ENCODE results near the gene SRGN.

SRGN gene

GRCh38 chr10:69062901-69063300, 25.0 kb upstream of the SRGN start:
- Histone ChIP-seq H3K4me3 (ENCODE audit: low read depth in 1 of 2, low read length in 2 of 2) (no peak overlapping the region), H3K36me3 (ENCODE audit: insufficient read depth, low read length) (no peaks in the 10 kb centered on the region), H3K27ac (ENCODE audit: low read depth, low read length) (no peak overlapping the region), H3K9me3 (ENCODE audit: low read length) (no peaks in the 10 kb centered on the region), H3K27me3 (ENCODE audit: control insufficient read depth in 1 of 2, insufficient read depth in 2 of 2, low read length in 2 of 2) (no peaks in the 10 kb centered on the region), H3K9ac (ENCODE audit: low read length) (no peak overlapping the region), H3K4me1 (ENCODE audit: insufficient read depth, low read length) (peaks cover 8% of the 10 kb centered on the region)

- Histone ChIP-seq H3K4me3 (ENCODE audit: low read depth in 1 of 2, low read length in 2 of 2) (no peak overlapping the region), H3K4me1 (ENCODE audit: insufficient read depth, low read length) (peaks cover 8% of the 10 kb centered on the region), H3K9ac (ENCODE audit: low read length) (no peak overlapping the region), H3K27me3 (ENCODE audit: control insufficient read depth in 1 of 2, insufficient read depth in 2 of 2, low read length in 2 of 2) (no peaks in the 10 kb centered on the region), H3K36me3 (ENCODE audit: insufficient read depth, low read length) (no peaks in the 10 kb centered on the region), H3K9me3 (ENCODE audit: low read length) (no peaks in the 10 kb centered on the region), H3K27ac (ENCODE audit: low read depth, low read length) (no peak overlapping the region)
Observed at GRCh38 chr10:69064762-69065328, 23.1 kb upstream of the SRGN start.

- H3K9ac ChIP-seq (ENCODE audit: low read length): no peak overlapping the region
- no peak overlapping the region for H3K27ac ChIP-seq (ENCODE audit: low read depth, low read length)
- peaks cover 8% of the 10 kb centered on the region for H3K4me1 ChIP-seq (ENCODE audit: insufficient read depth, low read length)
- no peaks in the 10 kb centered on the region for H3K27me3 ChIP-seq (ENCODE audit: control insufficient read depth in 1 of 2, insufficient read depth in 2 of 2, low read length in 2 of 2)
- H3K36me3 ChIP-seq (ENCODE audit: insufficient read depth, low read length): no peaks in the 10 kb centered on the region
- H3K4me3 ChIP-seq (ENCODE audit: low read depth in 1 of 2, low read length in 2 of 2): no peak overlapping the region
- H3K9me3 ChIP-seq (ENCODE audit: low read length): no peaks in the 10 kb centered on the region
Observed at GRCh38 chr10:69065406-69066361, 22.2 kb upstream of the SRGN start.

- no peaks in the 10 kb centered on the region for H3K27me3 ChIP-seq (ENCODE audit: control insufficient read depth in 1 of 2, insufficient read depth in 2 of 2, low read length in 2 of 2)
- H3K9me3 ChIP-seq (ENCODE audit: low read length): no peaks in the 10 kb centered on the region
- no peak overlapping the region for H3K9ac ChIP-seq (ENCODE audit: low read length)
Observed at GRCh38 chr10:69067189-69067588, 20.7 kb upstream of the SRGN start.

GRCh38 chr10:69068549-69068948, 19.4 kb upstream of the SRGN start:
- Histone ChIP-seq H3K27me3 (ENCODE audit: control insufficient read depth in 1 of 2, insufficient read depth in 2 of 2, low read length in 2 of 2) (no peaks in the 10 kb centered on the region), H3K4me1 (ENCODE audit: insufficient read depth, low read length) (no peaks in the 10 kb centered on the region)

More at GRCh38 chr10:69067189-69067588, 20.7 kb upstream of the SRGN start:
- H3K4me1 ChIP-seq (ENCODE audit: insufficient read depth, low read length): peaks cover 2% of the 10 kb centered on the region
- no peak overlapping the region for H3K4me3 ChIP-seq (ENCODE audit: low read depth in 1 of 2, low read length in 2 of 2)
- H3K36me3 ChIP-seq (ENCODE audit: insufficient read depth, low read length): no peaks in the 10 kb centered on the region
- H3K27ac ChIP-seq (ENCODE audit: low read depth, low read length): no peak overlapping the region

GRCh38 chr10:69069090-69070042, 18.5 kb upstream of the SRGN start:
- Histone ChIP-seq H3K9me3 (ENCODE audit: low read length) (no peaks in the 10 kb centered on the region), H3K4me1 (ENCODE audit: insufficient read depth, low read length) (no peaks in the 10 kb centered on the region), H3K4me3 (ENCODE audit: low read depth in 1 of 2, low read length in 2 of 2) (no peak overlapping the region), H3K27ac (ENCODE audit: low read depth, low read length) (no peak overlapping the region), H3K36me3 (ENCODE audit: insufficient read depth, low read length) (no peaks in the 10 kb centered on the region), H3K27me3 (ENCODE audit: control insufficient read depth in 1 of 2, insufficient read depth in 2 of 2, low read length in 2 of 2) (no peaks in the 10 kb centered on the region), H3K9ac (ENCODE audit: low read length) (no peak overlapping the region)

More at GRCh38 chr10:69068549-69068948, 19.4 kb upstream of the SRGN start:
- H3K4me3 ChIP-seq (ENCODE audit: low read depth in 1 of 2, low read length in 2 of 2): no peak overlapping the region
- no peak overlapping the region for H3K9ac ChIP-seq (ENCODE audit: low read length)
- no peaks in the 10 kb centered on the region for H3K9me3 ChIP-seq (ENCODE audit: low read length)
- H3K36me3 ChIP-seq (ENCODE audit: insufficient read depth, low read length): no peaks in the 10 kb centered on the region
- no peak overlapping the region for H3K27ac ChIP-seq (ENCODE audit: low read depth, low read length)

- Histone ChIP-seq H3K9ac (ENCODE audit: low read length) (no peak overlapping the region), H3K27me3 (ENCODE audit: control insufficient read depth in 1 of 2, insufficient read depth in 2 of 2, low read length in 2 of 2) (no peaks in the 10 kb centered on the region), H3K4me1 (ENCODE audit: insufficient read depth, low read length) (no peaks in the 10 kb centered on the region), H3K9me3 (ENCODE audit: low read length) (no peaks in the 10 kb centered on the region), H3K36me3 (ENCODE audit: insufficient read depth, low read length) (no peaks in the 10 kb centered on the region), H3K27ac (ENCODE audit: low read depth, low read length) (no peak overlapping the region), H3K4me3 (ENCODE audit: low read depth in 1 of 2, low read length in 2 of 2) (no peak overlapping the region)
Observed at GRCh38 chr10:69070951-69071350, 17.0 kb upstream of the SRGN start.

GRCh38 chr10:69071610-69072009, 16.3 kb upstream of the SRGN start:
- H3K27me3 ChIP-seq (ENCODE audit: control insufficient read depth in 1 of 2, insufficient read depth in 2 of 2, low read length in 2 of 2): no peaks in the 10 kb centered on the region
- no peak overlapping the region for H3K9ac ChIP-seq (ENCODE audit: low read length)
- H3K27ac ChIP-seq (ENCODE audit: low read depth, low read length): no peak overlapping the region
- no peaks in the 10 kb centered on the region for H3K4me1 ChIP-seq (ENCODE audit: insufficient read depth, low read length)
- no peaks in the 10 kb centered on the region for H3K36me3 ChIP-seq (ENCODE audit: insufficient read depth, low read length)
- no peaks in the 10 kb centered on the region for H3K9me3 ChIP-seq (ENCODE audit: low read length)
- H3K4me3 ChIP-seq (ENCODE audit: low read depth in 1 of 2, low read length in 2 of 2): no peak overlapping the region

- Histone ChIP-seq H3K4me1 (ENCODE audit: insufficient read depth, low read length) (no peaks in the 10 kb centered on the region), H3K36me3 (ENCODE audit: insufficient read depth, low read length) (no peaks in the 10 kb centered on the region), H3K27me3 (ENCODE audit: control insufficient read depth in 1 of 2, insufficient read depth in 2 of 2, low read length in 2 of 2) (no peaks in the 10 kb centered on the region), H3K27ac (ENCODE audit: low read depth, low read length) (no peak overlapping the region), H3K9me3 (ENCODE audit: low read length) (no peaks in the 10 kb centered on the region), H3K4me3 (ENCODE audit: low read depth in 1 of 2, low read length in 2 of 2) (no peak overlapping the region), H3K9ac (ENCODE audit: low read length) (no peak overlapping the region)
Observed at GRCh38 chr10:69073026-69073425, 14.9 kb upstream of the SRGN start.

- no peaks in the 10 kb centered on the region for H3K27me3 ChIP-seq (ENCODE audit: control insufficient read depth in 1 of 2, insufficient read depth in 2 of 2, low read length in 2 of 2)
- H3K27ac ChIP-seq (ENCODE audit: low read depth, low read length): no peak overlapping the region
- H3K9ac ChIP-seq (ENCODE audit: low read length): no peak overlapping the region
- no peaks in the 10 kb centered on the region for H3K36me3 ChIP-seq (ENCODE audit: insufficient read depth, low read length)
- H3K4me1 ChIP-seq (ENCODE audit: insufficient read depth, low read length): no peaks in the 10 kb centered on the region
- H3K4me3 ChIP-seq (ENCODE audit: low read depth in 1 of 2, low read length in 2 of 2): no peak overlapping the region
- no peaks in the 10 kb centered on the region for H3K9me3 ChIP-seq (ENCODE audit: low read length)
Observed at GRCh38 chr10:69073736-69074364, 14.1 kb upstream of the SRGN start.

- Histone ChIP-seq H3K4me3 (ENCODE audit: low read depth in 1 of 2, low read length in 2 of 2) (no peak overlapping the region), H3K9me3 (ENCODE audit: low read length) (no peaks in the 10 kb centered on the region), H3K27me3 (ENCODE audit: control insufficient read depth in 1 of 2, insufficient read depth in 2 of 2, low read length in 2 of 2) (no peaks in the 10 kb centered on the region), H3K27ac (ENCODE audit: low read depth, low read length) (no peak overlapping the region), H3K4me1 (ENCODE audit: insufficient read depth, low read length) (no peaks in the 10 kb centered on the region), H3K9ac (ENCODE audit: low read length) (no peak overlapping the region), H3K36me3 (ENCODE audit: insufficient read depth, low read length) (no peaks in the 10 kb centered on the region)
Observed at GRCh38 chr10:69074532-69074931, 13.4 kb upstream of the SRGN start.
